Measurements from ENCODE around the gene TAC3. TPM values are rescaled to one million over a fixed set of nuclear protein-coding genes. Genes with fewer than 3 reads are reported as not detected.
"Not testable (repeated sequence)": the region's sequence is repeated elsewhere in the genome, so short reads cannot be mapped to it uniquely, and the experiment has no call there.

Gene TAC3
- total and polyA plus RNA-seq, 7 donors = 0.66 to 4.5 (median 4.0) TPM; not detected in 3

DNA sequence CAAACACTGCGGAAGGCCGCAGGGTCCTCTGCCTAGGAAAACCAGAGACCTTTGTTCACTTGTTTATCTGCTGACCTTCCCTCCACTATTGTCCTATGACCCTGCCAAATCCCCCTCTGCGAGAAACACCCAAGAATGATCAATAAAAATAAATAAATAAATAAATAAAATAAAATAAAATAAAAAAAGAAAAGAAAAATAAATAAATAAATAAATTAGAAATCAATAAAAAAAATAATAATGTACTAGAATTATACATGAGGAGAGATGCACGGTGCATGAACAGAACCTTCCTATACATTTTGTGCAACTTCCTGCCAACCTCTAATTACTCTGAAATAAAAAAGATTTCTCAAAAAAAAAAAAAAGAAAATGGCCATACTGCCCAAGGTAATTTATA lies 51.2 kb downstream of the TAC3 start:
- H3K27me3 ChIP-seq; H3K4me3 ChIP-seq; H3K9me3 ChIP-seq; intact Hi-C loops (cut with DNase I); H3K27ac ChIP-seq; DNase-seq; H3K36me3 ChIP-seq; H3K4me1 ChIP-seq: not testable (repeated sequence)
- 98 to 99% methylated on average over 4 of the region's 4 CpGs for WGBS, 2 donors

- DNase-seq; H3K27me3 ChIP-seq; H3K9me3 ChIP-seq; H3K36me3 ChIP-seq; H3K27ac ChIP-seq; H3K4me1 ChIP-seq; intact Hi-C loops (cut with DNase I); H3K4me3 ChIP-seq: not testable (repeated sequence)
- 95 to 98% methylated on average over 18 of the region's 27 CpGs for WGBS, 2 donors
These were observed 52.8 kb downstream of the TAC3 start for GRCh38 chr12:56963557-56963956.

DNA sequence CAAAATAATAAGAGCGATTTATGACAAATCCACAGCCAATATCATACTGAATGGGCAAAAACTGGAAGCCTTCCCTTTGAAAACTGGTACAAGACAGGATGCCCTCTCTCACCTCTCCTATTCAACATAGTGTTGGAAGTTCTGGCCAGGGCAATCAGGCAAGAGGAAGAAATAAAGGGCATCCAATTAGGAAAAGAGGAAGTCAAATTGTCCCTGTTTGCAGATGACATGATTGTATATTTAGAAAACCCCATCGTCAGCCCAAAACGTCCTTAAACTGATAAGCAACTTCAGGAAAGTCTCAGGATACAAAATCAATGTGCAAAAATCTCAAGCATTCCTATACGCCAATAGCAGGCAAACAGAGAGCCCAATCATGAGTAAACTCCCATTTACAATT lies 54.1 kb downstream of the TAC3 start:
- H3K9me3 ChIP-seq; H3K36me3 ChIP-seq; DNase-seq; H3K4me1 ChIP-seq; H3K27me3 ChIP-seq; H3K27ac ChIP-seq; intact Hi-C loops (cut with DNase I); H3K4me3 ChIP-seq: not testable (repeated sequence)
- 65 to 73% methylated on average over 4 of the region's 4 CpGs for WGBS, 2 donors

Other genes with a start within 250 kb of the TAC3 start
- under 1 TPM in 1 of 4 donors, not detected in 3; 0.55 TPM for gene SDR9C7, start 82.1 kb downstream of the TAC3 start, total RNA-seq
- under 1 TPM in 1 of 3 donors, not detected in 2; 0.03 TPM for gene SDR9C7, start 82.1 kb downstream of the TAC3 start, polyA plus RNA-seq
- gene RDH16, start 58.9 kb downstream of the TAC3 start, total RNA-seq = 1 to 10 TPM in 1 of 4 donors, under 1 TPM in 3; under 0.01 to 1.1 (median 0.38) TPM
- under 1 TPM in 1 of 3 donors, not detected in 2; 0.19 TPM for gene RDH16, start 58.9 kb downstream of the TAC3 start, polyA plus RNA-seq
- 1 to 10 TPM; 5.0 to 6.4 (median 5.6) TPM for gene ZBTB39, start 10.0 kb downstream of the TAC3 start, total RNA-seq
- gene ZBTB39, start 10.0 kb downstream of the TAC3 start, polyA plus RNA-seq = 1 to 10 TPM in 2 of 3 donors, under 1 TPM in 1; 0.69 to 2.6 (median 1.2) TPM
- gene MYO1A, start 33.6 kb upstream of the TAC3 start, total RNA-seq = 1 to 10 TPM in 2 of 4 donors, under 1 TPM in 2; 0.71 to 7.2 (median 1.3) TPM
- 100 to 1,000 TPM in 2 of 3 donors, 10 to 100 TPM in 1; 89.5 to 112 (median 103) TPM for gene MYO1A, start 33.6 kb upstream of the TAC3 start, polyA plus RNA-seq
- gene NEMP1, start 62.3 kb upstream of the TAC3 start, total RNA-seq = 10 to 100 TPM; 11.5 to 13.6 (median 12.7) TPM
- 1 to 10 TPM in 1 of 3 donors, under 1 TPM in 2; 0.60 to 6.2 (median 0.92) TPM for gene NEMP1, start 62.3 kb upstream of the TAC3 start, polyA plus RNA-seq
- 10 to 100 TPM; 24.8 to 28.9 (median 27.4) TPM for gene NAB2, start 72.6 kb upstream of the TAC3 start, total RNA-seq
- 1 to 10 TPM; 2.5 to 9.5 (median 5.4) TPM for gene NAB2, start 72.6 kb upstream of the TAC3 start, polyA plus RNA-seq
- 100 to 1,000 TPM; 105 to 163 (median 113) TPM for gene STAT6, start 94.8 kb upstream of the TAC3 start, total RNA-seq
- 100 to 1,000 TPM in 2 of 3 donors, 10 to 100 TPM in 1; 66.1 to 210 (median 123) TPM for gene STAT6, start 94.8 kb upstream of the TAC3 start, polyA plus RNA-seq
- gene LRP1, start 112.0 kb upstream of the TAC3 start, total RNA-seq = 100 to 1,000 TPM; 147 to 262 (median 204) TPM
- gene LRP1, start 112.0 kb upstream of the TAC3 start, polyA plus RNA-seq = 10 to 100 TPM; 11.4 to 57.9 (median 14.1) TPM
- gene LRP1-AS, start 131.1 kb upstream of the TAC3 start, total RNA-seq = not detected
- not detected for gene LRP1-AS, start 131.1 kb upstream of the TAC3 start, polyA plus RNA-seq
- not detected for gene NXPH4, start 200.3 kb upstream of the TAC3 start, total RNA-seq
- gene NXPH4, start 200.3 kb upstream of the TAC3 start, polyA plus RNA-seq = under 1 TPM in 1 of 3 donors, not detected in 2; 0.13 TPM
- 10 to 100 TPM; 24.6 to 52.2 (median 34.5) TPM for gene SHMT2, start 213.2 kb upstream of the TAC3 start, total RNA-seq
- gene SHMT2, start 213.2 kb upstream of the TAC3 start, polyA plus RNA-seq = 100 to 1,000 TPM in 1 of 3 donors, 10 to 100 TPM in 2; 26.6 to 100 (median 29.4) TPM
- 1 to 10 TPM in 3 of 4 donors, under 1 TPM in 1; 0.41 to 2.8 (median 1.8) TPM for gene STAC3, start 234.7 kb upstream of the TAC3 start, total RNA-seq
- 1 to 10 TPM; 1.2 to 4.6 (median 1.8) TPM for gene STAC3, start 234.7 kb upstream of the TAC3 start, polyA plus RNA-seq

Measured in sigmoid colon (tissue), 7 donors.